Stimulated activated CD8-positive, alpha-beta memory T cell treated with anti-CD3 and anti-CD28 coated beads, Interleukin-12 subunit alpha, Interleukin-12 subunit beta, amount 100 ng/mL, for 4 hours (primary cell): ENCODE results near the gene HTRA2.
"Not testable (repeated sequence)": the region's sequence is repeated elsewhere in the genome, so short reads cannot be mapped to it uniquely, and the experiment has no call there.

ENCODE experiments used
- DNase-seq: peaks from one replicate; pipeline ENCODE4 v3.0.0-alpha.2; 2020; ENCODE audit warnings: low read depth

Gene HTRA2

DNA sequence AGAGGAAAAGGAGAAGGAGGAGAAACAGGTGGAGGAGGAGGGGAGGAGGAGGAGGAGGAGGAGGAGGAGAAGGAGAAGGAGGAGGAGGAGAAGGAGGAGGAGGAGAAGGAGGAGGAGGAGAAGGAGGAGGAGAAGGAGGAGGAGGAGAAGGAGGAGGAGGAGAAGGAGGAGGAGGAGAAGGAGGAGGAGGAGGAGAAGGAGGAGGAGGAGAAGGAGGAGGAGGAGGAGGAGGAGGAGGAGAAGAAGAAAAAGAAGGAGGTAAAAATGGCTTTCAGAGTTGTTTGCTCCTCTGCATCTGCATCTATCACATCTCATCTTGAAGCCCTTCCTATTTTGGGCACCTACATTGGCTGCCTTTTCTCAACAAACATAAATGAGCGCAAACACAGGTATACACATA is 31.3 kb downstream of the HTRA2 start:
- not testable (repeated sequence) for DNase-seq

DNA sequence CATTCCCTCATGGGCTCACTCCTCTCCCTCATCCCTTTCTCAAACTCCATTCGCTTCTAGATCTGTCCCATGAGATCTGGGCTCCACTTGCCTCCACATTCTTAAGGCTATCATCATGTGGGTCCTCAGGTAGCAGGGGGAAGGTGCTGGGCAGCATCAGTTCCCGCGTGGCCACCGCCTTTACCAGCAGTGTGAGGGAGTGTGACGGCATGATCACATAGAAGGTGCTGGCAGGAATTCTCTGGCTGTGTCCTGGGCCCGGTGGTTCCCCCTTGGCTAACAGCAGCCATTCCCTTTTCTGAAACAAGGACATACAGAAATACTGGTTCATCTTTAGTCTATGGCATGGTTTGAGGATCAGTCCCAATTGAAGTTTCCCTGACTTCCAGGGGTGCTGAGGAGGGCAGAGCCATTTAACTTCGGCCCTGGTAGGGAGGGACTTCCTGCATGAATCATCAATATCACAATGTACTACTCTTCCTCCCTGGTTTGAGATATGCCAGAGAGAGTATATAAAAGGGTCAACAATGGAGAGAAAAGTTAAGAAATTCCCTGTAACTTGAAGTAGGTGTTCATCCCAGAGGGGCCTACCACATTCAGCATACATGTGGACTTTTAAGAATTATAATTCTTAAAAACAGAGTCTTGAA is 32.5 kb downstream of the HTRA2 start:
- no peak for DNase-seq

DNA sequence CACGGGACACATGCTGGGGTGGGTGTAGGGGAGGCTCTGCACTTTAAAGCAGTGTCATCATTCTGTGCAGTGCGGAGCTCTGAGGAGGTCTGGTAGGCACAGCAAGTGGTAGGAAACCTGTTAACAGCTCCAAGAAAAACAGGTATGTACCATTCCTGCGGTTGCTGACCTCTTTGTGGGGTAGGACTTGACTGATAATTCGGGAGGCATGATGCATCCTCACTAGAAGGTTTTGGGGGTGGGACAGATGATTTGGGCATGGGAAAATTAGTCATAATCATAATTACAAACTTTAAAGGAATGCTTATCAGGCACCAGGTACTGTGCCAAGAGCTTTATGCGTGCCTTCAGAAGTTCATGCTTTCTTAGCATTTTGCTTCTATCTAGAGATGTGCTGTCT is 34.5 kb downstream of the HTRA2 start:
- DNase-seq = no peak

DNA sequence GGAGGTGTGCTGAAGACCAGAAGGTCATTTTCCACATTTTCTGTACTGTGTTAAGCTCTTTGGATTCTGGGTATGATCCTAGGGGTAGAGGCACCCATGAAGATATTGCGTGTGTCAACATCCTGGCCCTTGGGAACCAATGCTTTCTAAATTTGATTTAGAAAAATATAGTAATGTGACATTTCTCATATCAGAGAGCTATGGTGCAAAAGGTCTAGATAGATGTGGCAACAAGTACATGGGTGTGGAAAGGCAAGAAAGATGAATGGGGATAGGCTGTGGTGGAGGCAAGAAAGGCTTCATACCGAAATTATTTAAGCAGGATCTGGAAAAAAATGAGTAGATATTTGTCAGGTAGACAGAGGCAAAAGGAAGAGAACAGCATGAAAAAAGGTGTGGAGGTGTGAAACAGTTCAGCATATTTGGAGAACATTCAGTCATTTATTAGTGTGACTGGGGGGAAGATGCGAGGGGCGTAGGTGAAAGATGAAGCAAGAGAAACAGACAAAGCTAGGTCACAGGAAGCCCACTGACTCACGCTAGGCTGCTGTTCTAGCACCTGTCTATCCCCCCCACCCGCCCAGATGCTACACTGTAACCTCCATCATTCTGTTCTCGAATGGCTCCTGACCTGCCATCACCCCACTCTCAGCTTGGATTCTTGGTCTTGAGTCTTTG is 36.5 kb downstream of the HTRA2 start:
- DNase-seq = no peak

DNA sequence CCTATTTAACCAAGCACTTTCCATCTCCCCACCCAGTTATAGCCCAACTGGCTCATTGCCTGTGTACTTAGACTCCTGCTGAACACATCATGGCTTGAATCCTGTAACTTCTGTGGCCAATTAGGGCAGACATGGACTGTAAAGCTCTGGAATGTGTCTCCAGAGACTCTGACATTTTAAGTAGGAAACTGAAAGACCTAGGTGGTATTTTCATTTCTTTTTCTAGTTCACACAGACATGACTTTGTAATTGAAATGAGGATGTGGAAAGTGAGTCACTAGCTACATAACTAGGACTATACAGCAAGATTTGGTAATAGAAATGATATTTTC is 37.0 kb downstream of the HTRA2 start:
- DNase-seq = no peak

DNA sequence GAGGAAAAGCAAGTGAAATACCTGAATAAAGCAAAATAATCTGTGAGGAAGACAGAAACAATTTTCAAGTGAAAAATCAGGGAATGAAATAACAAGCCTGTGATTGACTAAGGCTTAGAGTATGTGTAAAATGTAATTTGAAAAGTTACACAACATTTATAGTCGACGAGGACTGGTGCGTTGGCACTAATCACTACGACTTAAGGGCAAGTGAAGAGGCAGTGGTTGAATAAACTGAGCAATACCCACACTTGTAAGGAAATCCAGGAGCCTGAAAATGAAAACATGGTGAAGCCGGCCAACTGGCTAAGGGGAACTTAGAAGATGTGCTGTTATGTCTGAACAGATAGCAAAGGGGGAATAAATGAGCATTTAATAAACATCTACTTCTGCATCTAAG is 38.1 kb downstream of the HTRA2 start:
- DNase-seq = no peak

DNA sequence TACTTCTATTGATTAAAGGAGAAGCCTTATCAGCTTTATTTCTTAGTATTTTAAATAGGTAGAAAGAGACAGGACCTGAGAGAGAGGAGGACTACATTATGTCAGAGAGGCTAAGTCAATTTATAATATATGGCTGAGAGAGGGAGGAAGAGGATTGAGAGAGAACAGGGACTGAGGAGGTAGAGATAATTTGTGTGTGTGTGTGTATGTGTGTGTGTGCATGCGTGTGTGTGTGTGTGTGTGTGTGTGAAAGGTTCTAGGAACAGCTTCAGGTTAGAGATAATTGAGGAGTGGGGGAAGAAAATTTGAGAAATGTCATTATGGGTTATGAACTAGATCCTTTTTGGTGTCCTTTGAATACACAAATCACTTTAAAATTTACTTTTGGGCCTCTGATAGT is 40.0 kb downstream of the HTRA2 start:
- no peak for DNase-seq

DNA sequence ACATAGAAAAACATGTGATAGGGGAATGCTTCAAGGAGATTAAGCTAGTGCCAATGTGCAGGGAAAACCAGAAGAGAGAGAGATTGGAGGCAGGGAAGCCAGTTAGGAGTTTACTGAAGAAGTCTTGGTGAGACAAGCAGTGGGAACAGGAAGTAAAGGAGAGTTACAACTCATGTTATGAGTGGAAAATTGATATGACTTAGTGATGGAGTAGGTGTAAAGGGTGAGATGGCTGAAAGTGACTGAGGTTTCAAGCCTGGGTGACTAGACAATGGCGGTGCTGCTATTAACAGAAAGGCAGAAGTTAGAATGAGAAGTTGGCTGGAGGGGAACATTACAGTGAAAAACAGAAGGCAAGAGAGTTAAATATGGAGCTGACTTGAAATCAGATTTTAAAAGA is 41.3 kb downstream of the HTRA2 start:
- DNase-seq = no peak

DNA sequence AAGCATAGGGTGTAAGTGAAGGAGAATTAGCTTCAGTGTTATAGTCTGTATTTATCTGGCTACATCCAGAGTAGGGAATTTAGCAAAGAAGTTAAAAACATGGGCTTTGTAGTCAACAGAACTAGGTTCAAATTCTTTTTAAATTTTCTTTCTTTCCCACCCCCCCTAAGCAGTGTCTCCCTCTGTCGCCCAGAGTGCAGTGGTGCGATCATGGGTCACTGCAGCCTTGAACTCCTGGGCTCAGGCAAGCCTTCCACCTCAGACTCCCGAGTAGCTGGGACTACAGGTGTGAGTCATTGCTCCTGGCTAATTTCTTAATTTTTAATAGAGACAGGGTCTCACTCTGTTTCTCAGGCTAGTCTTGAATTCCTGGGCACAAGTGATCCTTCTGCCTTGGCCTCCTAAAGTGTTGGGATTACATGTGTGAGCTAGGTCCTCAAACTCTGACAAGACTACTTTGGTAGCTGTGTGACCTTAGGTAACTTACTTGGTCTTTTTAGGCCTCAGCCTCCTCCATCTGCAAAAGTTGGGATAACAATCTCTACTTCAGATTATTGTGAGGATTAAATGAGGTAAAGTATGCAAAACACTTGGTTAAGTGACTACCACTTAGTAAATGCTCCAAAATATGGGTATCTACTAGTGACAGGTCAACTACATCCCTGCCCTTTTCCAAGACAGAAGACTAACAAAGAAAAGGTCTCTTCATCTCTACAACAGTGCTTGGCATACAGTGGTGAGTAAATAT is 42.6 kb downstream of the HTRA2 start:
- DNase-seq = no peak

DNA sequence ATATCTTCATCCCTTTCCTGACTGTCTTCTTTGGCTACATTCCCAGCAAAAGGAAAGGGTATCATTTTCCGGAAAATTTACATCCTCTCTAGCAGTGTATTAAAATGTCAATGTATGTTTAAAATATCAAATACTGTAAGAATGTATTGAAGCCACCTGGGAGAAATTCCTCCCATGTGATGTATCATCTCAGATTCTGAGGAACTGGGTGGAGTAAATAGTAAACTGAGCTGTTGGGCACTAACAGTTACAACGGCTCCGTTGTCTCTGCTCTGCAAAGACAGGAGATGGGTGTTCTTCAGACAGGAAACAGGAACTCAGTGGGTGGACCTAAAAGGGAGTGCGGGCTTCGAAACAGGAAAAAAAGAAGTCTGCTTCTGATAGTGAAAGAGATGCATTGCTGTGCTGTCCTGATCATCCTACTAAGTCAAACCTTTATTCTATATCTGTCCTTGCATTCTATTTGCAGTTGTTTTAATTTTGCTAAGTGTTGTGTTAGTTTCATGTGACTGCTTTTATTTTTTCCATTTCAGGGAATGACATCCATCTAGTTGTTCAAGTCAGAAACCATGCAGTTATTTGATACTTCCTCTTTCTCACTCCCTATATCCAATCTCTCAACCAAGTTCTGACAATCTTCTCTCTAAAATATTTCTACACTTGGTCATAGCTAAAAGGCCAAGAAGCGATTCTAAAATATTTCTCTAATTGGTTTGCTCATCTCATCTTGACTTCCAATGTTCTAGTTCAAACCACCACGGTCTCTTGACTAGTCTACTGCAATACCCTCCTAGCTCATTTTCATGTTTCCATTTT is 44.2 kb downstream of the HTRA2 start:
- DNase-seq = no peak

DNA sequence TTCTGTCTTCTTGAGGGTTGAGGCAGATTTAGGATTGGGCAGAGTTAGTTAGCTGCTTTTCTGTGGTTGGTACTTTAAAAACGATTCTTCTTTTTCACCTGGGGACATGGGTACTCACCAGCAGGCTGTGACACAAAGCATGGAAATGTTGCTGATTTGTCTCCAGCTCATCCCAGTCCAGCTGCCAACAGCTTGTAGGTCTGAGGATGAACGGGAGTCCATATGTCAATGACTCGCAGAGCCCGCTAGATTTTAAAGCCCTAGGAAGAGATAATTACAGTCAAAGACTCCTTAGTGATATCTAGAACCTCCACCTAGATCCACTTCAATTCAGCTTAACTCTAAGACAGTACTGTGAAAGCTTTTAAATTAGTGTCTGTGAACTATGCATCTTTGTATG is 45.6 kb downstream of the HTRA2 start:
- DNase-seq = no peak

DNA sequence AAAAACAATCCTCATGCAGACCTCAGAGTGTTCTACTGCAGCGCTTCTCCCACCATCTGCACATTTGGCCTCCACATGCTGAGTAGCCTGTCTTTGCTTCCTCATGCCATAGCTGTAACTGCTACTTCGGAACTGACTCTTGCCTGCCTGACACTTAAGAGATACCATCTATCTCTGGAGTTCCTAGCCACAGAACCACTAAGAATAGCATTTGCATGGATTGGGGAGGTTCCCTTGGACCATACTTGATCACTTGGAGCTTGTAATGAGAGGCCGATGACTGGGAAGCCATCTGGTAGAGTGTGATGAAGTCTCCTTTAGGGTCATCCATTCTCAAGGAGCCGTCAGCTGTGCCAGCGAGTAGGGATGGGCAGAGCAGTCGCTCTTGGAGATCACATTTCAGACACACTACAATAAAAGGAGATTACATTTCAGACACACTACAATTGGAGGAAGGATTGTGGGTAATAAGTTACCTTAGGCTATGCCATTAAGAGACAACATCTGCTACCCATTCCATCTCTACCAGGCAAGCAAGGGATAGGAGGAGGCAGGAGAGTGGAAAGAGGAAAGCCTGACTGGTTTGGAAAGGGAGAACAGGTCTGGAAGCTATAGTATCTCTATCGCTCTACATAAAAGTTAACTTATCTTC is 46.6 kb downstream of the HTRA2 start:
- DNase-seq = no peak

DNA sequence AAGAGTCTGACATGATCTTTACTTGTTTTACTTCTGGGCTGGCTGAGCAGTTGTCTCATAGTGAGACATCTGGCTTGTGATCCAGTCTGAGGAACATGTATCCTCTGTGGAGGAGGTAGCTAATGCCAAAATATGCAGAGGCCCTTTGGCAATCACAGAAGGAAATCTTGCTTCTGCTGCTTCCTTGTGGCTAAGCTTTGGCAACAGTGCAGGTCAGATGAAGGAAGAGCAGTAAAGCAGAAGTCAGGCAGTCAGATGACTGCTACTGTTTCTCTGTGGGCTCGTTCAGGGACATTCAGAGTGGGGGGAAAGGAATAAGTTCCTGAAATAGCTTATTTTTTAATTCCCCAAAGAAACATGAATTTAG is 47.1 kb downstream of the HTRA2 start:
- no peak for DNase-seq

DNA sequence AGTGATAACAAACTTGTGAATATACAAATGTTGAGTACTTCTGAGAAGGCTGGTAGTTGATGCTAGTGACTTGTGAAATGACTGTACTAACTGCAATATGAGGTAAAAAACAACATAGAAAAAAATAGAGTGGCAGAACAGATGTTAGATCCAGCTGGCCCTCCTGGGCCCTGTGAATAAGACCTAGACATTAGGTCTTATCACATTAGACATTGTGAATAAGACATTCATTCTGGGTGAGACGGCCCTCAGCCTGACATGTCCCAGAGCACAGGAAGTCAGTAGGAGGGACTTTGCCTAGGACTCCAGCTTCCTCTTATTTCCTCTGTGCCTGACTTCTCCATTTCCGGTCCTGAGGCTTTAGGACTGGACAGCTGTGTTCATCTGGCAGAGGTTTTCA is 47.7 kb downstream of the HTRA2 start:
- DNase-seq = no peak

DNA sequence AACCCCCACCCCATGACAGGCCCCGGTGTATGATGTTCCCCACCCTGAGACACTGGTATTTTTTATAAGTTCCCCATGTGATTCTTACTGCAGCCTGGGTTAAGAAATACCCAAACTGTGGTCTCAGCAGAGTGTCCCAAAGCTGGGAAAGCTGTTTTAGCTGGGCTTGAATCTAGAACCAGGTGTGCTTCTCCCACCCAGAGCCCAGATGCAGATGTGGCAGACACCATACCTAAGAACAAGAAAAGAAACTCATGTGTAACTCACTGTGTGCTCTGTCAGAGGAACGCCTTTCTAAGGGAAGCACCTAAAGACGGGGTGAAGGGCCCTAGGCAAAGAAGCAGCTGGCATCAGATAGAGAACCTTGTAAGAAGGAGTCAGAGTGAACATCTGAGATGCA is 48.7 kb downstream of the HTRA2 start:
- DNase-seq = no peak

DNA sequence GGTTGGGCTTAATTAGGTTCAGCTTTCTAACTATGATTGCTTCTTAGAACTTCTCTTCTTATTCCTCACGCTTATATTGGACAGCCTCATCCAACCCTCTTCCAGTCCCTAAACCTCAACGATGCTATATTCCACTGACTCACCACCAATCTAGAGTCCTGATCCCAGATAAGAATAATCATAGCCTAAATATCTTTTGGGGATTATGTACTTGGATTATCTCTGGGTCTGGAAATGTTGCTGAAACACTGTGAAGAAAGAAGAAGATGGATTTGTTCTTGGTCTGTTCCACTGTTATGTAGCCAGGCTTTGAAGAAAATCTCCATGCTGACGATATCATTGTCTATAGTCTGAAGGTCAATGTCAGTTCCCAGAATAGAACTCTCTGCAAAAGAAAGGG is 51.7 kb downstream of the HTRA2 start:
- DNase-seq = no peak

DNA sequence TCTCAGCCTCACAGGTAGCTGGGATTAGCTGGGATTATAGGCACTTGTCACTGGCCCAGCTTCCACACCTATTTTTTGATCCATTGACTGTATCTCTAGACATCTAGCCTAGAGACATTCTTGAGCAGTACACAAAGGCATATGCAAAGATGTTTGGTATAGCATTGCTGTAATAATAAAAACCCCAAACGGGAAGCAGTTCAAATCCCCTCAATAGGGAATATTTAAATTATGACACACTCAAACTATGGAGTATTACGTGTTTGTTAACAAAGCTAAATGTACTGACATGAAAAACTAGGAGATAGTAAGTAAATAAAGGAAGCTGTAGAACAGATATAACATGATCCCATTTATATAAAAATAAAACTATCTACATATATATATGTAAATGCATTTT is 52.5 kb downstream of the HTRA2 start:
- DNase-seq = no peak
